WERI-Rb-1 (cell line): Measurements from ENCODE around the gene GRAP2.

ENCODE experiments used
- DNase-seq: peaks from one replicate; pipeline ENCODE4 v3.0.0-alpha.2; 2020
- H3K27ac ChIP-seq: fragments of 250-450 bp; sonication (Bioruptor Pico); 2 replicates; pipeline ENCODE4 v1.5.1; 2020; ENCODE audit warnings: mild to moderate bottlenecking, moderate library complexity
- H3K27me3 ChIP-seq: fragments of 250-450 bp; sonication (Bioruptor Pico); 2 replicates; pipeline ENCODE4 v1.5.1; 2021; ENCODE audit warnings: mild to moderate bottlenecking, low read depth, moderate library complexity; ENCODE audit not compliant: insufficient read depth, severe bottlenecking
- H3K36me3 ChIP-seq: fragments of 250-450 bp; sonication (Bioruptor Pico); 2 replicates; pipeline ENCODE4 v1.5.1; 2020; ENCODE audit warnings: mild to moderate bottlenecking, moderate library complexity
- H3K4me3 ChIP-seq: 2 replicates; pipeline ENCODE4 v1.5.1; 2011; ENCODE audit warnings: low read depth, mild to moderate bottlenecking, control low read depth, low read length
- H3K9me3 ChIP-seq: fragments of 250-450 bp; sonication (Bioruptor Pico); 2 replicates; pipeline ENCODE4 v1.5.1; 2021; ENCODE audit warnings: mild to moderate bottlenecking, moderate library complexity; ENCODE audit not compliant: severe bottlenecking
- TF ChIP-seq, protein P1 (sequence below): IDR thresholded peaks from 2 replicates; pipeline ENCODE4 v1.5.1; 2011; ENCODE audit warnings: low read depth, mild to moderate bottlenecking, control low read depth, inconsistent platforms, low read length

GRAP2 gene

DNA sequence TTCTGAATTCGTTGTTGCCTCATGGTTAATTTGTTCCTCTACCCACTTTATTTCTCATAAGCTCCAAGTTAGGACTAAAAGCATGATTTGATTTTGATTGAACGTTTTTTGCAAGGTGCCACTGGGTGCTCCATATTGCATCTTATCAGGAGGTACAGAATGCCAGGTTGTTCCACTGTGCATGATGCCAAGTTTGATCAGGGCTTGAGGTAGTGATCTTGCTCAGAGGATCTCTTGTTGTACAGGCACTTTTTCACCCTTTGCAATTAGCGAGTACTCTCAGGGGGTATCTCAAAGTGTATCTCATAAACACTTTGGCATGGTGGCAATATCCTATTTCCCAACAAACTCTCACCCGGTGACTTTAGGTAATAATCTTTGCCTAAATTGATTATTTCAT lies 4.0 kb downstream of the GRAP2 start:
- H3K9me3 ChIP-seq: no peaks in the 10 kb centered on the region
- TF ChIP-seq, protein P1, sequence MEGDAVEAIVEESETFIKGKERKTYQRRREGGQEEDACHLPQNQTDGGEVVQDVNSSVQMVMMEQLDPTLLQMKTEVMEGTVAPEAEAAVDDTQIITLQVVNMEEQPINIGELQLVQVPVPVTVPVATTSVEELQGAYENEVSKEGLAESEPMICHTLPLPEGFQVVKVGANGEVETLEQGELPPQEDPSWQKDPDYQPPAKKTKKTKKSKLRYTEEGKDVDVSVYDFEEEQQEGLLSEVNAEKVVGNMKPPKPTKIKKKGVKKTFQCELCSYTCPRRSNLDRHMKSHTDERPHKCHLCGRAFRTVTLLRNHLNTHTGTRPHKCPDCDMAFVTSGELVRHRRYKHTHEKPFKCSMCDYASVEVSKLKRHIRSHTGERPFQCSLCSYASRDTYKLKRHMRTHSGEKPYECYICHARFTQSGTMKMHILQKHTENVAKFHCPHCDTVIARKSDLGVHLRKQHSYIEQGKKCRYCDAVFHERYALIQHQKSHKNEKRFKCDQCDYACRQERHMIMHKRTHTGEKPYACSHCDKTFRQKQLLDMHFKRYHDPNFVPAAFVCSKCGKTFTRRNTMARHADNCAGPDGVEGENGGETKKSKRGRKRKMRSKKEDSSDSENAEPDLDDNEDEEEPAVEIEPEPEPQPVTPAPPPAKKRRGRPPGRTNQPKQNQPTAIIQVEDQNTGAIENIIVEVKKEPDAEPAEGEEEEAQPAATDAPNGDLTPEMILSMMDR: no peak
- H3K27me3 ChIP-seq: no peaks in the 10 kb centered on the region
- no peak for DNase-seq
- no peaks in the 10 kb centered on the region for H3K36me3 ChIP-seq
- no peak overlapping the region for H3K4me3 ChIP-seq
- no peak overlapping the region for H3K27ac ChIP-seq

DNA sequence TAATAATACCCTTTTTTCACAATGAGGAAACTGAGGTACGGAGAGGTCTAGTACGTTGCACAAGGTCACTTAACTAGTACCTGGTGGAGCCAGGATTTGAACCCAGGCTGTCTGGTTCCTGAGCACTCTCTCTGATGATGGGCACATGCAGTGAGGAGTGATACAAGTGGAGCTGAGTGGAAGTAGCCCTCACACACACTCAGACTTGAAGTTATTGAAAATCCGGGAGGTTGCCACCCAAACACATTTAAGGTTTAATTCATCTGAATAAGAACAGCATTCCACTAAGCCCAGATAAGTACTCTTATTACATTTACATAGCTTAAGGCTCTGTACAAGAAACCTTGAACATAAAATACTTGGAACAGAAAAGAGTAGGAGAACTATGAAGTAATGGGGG lies 4.8 kb downstream of the GRAP2 start:
- Histone ChIP-seq H3K36me3 (no peaks in the 10 kb centered on the region), H3K9me3 (no peaks in the 10 kb centered on the region), H3K4me3 (no peak overlapping the region), H3K27ac (no peak overlapping the region), H3K27me3 (no peaks in the 10 kb centered on the region)
- no peak for DNase-seq
- TF ChIP-seq, protein P1: no peak

DNA sequence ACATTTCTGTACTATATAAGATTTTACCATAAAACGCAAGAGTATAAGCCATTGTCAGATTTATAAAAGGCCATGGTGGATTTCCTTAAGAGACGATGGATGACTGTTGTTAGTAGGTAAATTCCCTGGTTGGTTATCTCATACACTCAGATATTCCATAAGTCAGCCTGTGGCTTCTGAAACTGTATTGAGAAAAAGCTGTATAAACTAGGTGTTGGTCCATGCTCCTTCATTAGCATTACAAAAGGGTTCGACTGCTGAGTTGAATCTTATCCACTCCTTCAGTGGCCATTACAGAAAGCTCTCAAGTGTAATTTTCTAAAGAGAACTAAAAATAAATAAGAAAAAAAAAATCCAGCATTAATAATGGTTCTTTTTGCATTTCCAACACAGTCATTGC lies 5.3 kb downstream of the GRAP2 start:
- no peaks in the 10 kb centered on the region for H3K27me3 ChIP-seq
- TF ChIP-seq, protein P1: no peak

DNA sequence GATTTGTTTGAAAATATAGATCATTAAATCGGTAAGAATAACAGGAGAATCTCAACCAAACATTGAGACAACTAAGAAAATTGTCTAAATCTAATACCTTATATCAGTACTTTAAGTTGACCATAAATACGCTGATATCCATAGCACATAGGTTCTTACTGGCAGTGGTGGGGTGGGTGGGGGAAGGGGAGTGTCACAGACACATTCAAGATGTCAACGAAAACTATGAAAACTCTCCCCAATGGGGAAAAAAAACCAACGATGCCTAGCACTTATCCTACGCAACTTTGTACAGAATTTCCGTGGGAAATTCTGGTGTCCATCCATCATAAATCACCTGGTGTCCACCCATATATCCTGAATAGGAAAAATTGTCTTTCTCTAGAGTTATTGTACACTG lies 6.2 kb downstream of the GRAP2 start:
- DNase-seq: no peak
- Histone ChIP-seq H3K36me3 (no peaks in the 10 kb centered on the region), H3K27ac (no peak overlapping the region), H3K4me3 (no peak overlapping the region), H3K9me3 (no peaks in the 10 kb centered on the region), H3K27me3 (no peaks in the 10 kb centered on the region)
- TF ChIP-seq, protein P1: no peak

More for the DNA sequence above, 5.3 kb downstream of the GRAP2 start:
- Histone ChIP-seq H3K9me3 (no peaks in the 10 kb centered on the region), H3K36me3 (no peaks in the 10 kb centered on the region), H3K27ac (no peak overlapping the region), H3K4me3 (no peak overlapping the region)
- no peak for DNase-seq

DNA sequence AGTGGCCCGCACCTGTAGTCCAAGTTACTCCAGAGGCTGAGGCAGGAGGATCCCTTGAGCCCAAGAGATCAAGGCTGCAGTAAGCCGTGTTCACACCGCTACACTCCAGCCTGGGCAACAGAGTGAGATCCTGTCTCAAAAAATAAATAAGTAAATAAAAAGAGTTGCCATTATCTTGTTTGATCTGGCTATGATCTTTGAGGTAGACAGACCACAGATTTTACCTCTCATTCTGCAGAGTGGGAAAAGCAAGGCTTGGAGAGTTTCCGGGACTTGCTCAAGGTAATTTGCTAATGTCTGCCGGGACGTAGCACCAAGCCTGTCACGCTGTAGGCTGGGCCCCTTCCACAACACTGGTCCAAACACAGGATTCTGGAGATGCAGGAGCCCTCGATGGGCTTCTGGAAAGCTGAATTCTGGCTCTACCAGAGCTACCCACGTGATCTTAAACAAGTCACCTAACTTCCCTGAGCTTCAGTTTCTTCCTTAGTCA lies 6.8 kb downstream of the GRAP2 start:
- no peak for DNase-seq
- no peak overlapping the region for H3K4me3 ChIP-seq
- H3K9me3 ChIP-seq: no peaks in the 10 kb centered on the region
- TF ChIP-seq, protein P1: no peak
- no peaks in the 10 kb centered on the region for H3K36me3 ChIP-seq
- no peak overlapping the region for H3K27ac ChIP-seq
- no peaks in the 10 kb centered on the region for H3K27me3 ChIP-seq

DNA sequence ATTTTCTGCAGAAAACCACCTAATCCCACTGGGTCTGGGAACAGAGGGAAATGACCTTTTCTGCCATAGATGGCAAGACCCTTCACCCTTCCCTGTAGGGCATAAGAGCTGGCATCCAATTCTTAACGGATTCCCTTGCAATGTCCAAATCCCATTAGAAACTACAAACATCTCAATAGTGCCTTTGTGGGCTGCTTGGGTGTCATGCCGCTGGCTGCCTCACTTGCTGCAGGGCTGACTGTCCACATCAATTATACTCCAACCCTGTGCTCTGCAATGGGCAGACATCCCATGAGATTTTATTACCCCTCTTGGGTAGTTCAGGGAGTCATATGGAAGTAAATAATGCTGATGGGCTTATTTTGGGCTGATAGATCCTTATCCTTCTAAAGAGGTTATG lies 7.3 kb downstream of the GRAP2 start:
- no peak overlapping the region for H3K4me3 ChIP-seq
- H3K9me3 ChIP-seq: no peaks in the 10 kb centered on the region
- DNase-seq: no peak
- no peaks in the 10 kb centered on the region for H3K36me3 ChIP-seq
- H3K27ac ChIP-seq: no peak overlapping the region
- TF ChIP-seq, protein P1: no peak
- no peaks in the 10 kb centered on the region for H3K27me3 ChIP-seq
